GM12878 (cell line): ENCODE results near the gene ANKRD55. TPM values are rescaled to one million over a fixed set of nuclear protein-coding genes. Genes with fewer than 3 reads are reported as not detected.

Experiments used
- ATAC-seq: fragments of 200-7000 bp; cut with Tn5 transposase; 3 replicates; pipeline ENCODE4 v1.9.1; 2020; ENCODE audit warnings: mild to moderate bottlenecking, moderate library complexity
- BruUV-seq: library from RNA; stranded (reverse); fragments of 400-500 nt; replicated peaks from 2 replicates; lab custom pipeline; 2021; lab: Mats Ljungman, UMichigan
- CTCF ChIA-PET: fragments of 300-600 bp; sonication (Branson Sonifier 250); formaldehyde crosslinking; extraction: SDS; loops from one replicate; lab custom pipeline; 2021; ENCODE audit warnings: inconsistent platforms; lab: Yijun Ruan, JAX
- POLR2A ChIA-PET: fragments of 350-600 bp; formaldehyde crosslinking; extraction: SDS; loops from one replicate; lab custom pipeline; 2021; ENCODE audit warnings: inconsistent platforms; lab: Charles Lee
- RAD21 ChIA-PET: fragments of 300-600 bp; sonication (Branson Sonifier 250); formaldehyde crosslinking; loops from one replicate; lab custom pipeline; 2023; ENCODE audit warnings: antibody characterized with exemption; ENCODE audit not compliant: unreplicated experiment; lab: Charles Lee
- SMC1A ChIA-PET: fragments of 300-600 bp; sonication (Branson Sonifier 250); formaldehyde crosslinking; loops from one replicate; lab custom pipeline; 2023; ENCODE audit not compliant: unreplicated experiment, uncharacterized antibody; lab: Charles Lee
- DNase-seq: peaks from one replicate; pipeline ENCODE4 v3.0.0-alpha.2; 2011; ENCODE audit warnings: low read depth, low spot score
- FAIRE-seq: peaks from 3 replicates; lab custom pipeline; 2011; peaks lifted over from hg19 to GRCh38; lab: Jason Lieb, UNC
- H2AFZ ChIP-seq: 2 replicates; pipeline ENCODE4 v1.6.0; 2011; ENCODE audit warnings: low read depth, low read length, control low read depth; ENCODE audit not compliant: control insufficient read depth
- H3K27ac ChIP-seq: 2 replicates; pipeline ENCODE4 v1.5.1; 2011; ENCODE audit warnings: control low read depth; ENCODE audit not compliant: control insufficient read depth, insufficient read depth
- H3K27me3 ChIP-seq, 2 experiments: replicated peaks in 1 of 2; 2 replicates each; pipeline versions ENCODE4 v1.6.0 to v1.6.1; 2011; ENCODE audit warnings: low read length in 1 of 2; ENCODE audit not compliant: control insufficient read depth in 2 of 2, insufficient read depth in 2 of 2
- H3K36me3 ChIP-seq, 2 experiments: 2 replicates each; pipeline ENCODE4 v1.5.1; 2011; ENCODE audit warnings: low read length in 1 of 2; ENCODE audit not compliant: control insufficient read depth in 2 of 2, insufficient read depth in 2 of 2
- H3K4me1 ChIP-seq: 2 replicates; pipeline ENCODE4 v1.6.1; 2011; ENCODE audit warnings: mild to moderate bottlenecking, low read length, moderate library complexity, mixed read lengths; ENCODE audit not compliant: control insufficient read depth, insufficient read depth
- H3K4me2 ChIP-seq: 2 replicates; pipeline ENCODE4 v1.6.0; 2011; ENCODE audit warnings: control low read depth; ENCODE audit not compliant: control insufficient read depth, insufficient read depth
- H3K4me3 ChIP-seq: fragments of 200-600 bp; sonication (generic); 2 replicates; pipeline ENCODE4 v1.5.1; 2016
- H3K79me2 ChIP-seq: 2 replicates; pipeline ENCODE4 v1.6.0; 2011; ENCODE audit warnings: low read length; ENCODE audit not compliant: control insufficient read depth, insufficient read depth
- H3K9ac ChIP-seq: 2 replicates; pipeline ENCODE4 v1.8.0; 2011; ENCODE audit warnings: low read length, control low read depth, mixed read lengths; ENCODE audit not compliant: control insufficient read depth, insufficient read depth
- H3K9me3 ChIP-seq: replicated peaks from 3 replicates; pipeline ENCODE4 v1.5.1; 2011; ENCODE audit warnings: mild to moderate bottlenecking, low read length; ENCODE audit not compliant: control insufficient read depth, insufficient read depth
- H4K20me1 ChIP-seq: 2 replicates; pipeline ENCODE4 v1.6.0; 2011; ENCODE audit not compliant: control insufficient read depth, insufficient read depth
- SRF ChIP-seq, 2 experiments: IDR thresholded peaks; 2 replicates each; pipeline ENCODE4 v1.6.1; 2011; ENCODE audit warnings: low read depth in 2 of 2, low read length in 2 of 2, mild to moderate bottlenecking in 1 of 2, moderate library complexity in 1 of 2
- TCF7 ChIP-seq: IDR thresholded peaks from 2 replicates; pipeline ENCODE4 v1.6.1; 2014; ENCODE audit warnings: antibody characterized with exemption, borderline replicate concordance
- ZBED1 ChIP-seq: IDR thresholded peaks from 2 replicates; pipeline ENCODE4 v1.6.1; 2016; ENCODE audit warnings: borderline replicate concordance
- WGBS: methylation state at CpG from one replicate; pipeline ENCODE4 v1.1.6; 2016; ENCODE audit warnings: low lambda C conversion rate; ENCODE audit not compliant: insufficient replicate concordance, insufficient coverage; ENCODE audit errors: missing lambda C conversion rate; 5-methylcytosine and 5-hydroxymethylcytosine counted together
- in situ Hi-C: fragments of 300-500 bp; cut with MboI; formaldehyde crosslinking; loops from 9 replicates; pipeline ENCODE4 v1.14.3; 2018; ENCODE audit warnings: mixed read lengths
- intact Hi-C: fragments of 100-400 bp; cut with micrococcal nuclease; formaldehyde crosslinking; loops from one replicate; pipeline ENCODE4 v1.14.2; 2022; ENCODE audit not compliant: unreplicated experiment
- polyA plus RNA-seq, 11 experiments: library from polyadenylated mRNA; depleted of rRNA in 4 of 11; unstranded in 6 of 11; stranded (reverse) in 5 of 11; fragments of >200 nt; fragmentation: Nextera tagmentation in 4 of 11; fragmentation: Illumina TruSeq in 1 of 11; extraction: Ambion mirVana in 4 of 11; extraction: Trizol in 1 of 11; gene quantifications; 1 replicate in 1 of 11; 2 replicates in 10 of 11; pipeline versions ENCODE4 v1.2.1 to v1.2.3, GENCODE V29; 2011 to 2016; ENCODE audit warnings: inconsistent platforms in 2 of 11, missing spikeins in 2 of 11, low read depth in 1 of 11
- total RNA-seq, 4 experiments: library from RNA; depleted of rRNA in 3 of 4; stranded (reverse); fragments of >200 nt in 3 of 4; fragmentation: Illumina TruSeq in 1 of 4; extraction: Trizol in 1 of 4; gene quantifications; 2 replicates each; pipeline versions ENCODE4 v1.2.1 to v1.2.3, GENCODE V29; 2013 to 2021
- TF ChIP-seq, protein P1 (sequence below): fragments of 450-650 bp; IDR thresholded peaks from 2 replicates; pipeline ENCODE4 v1.6.1; 2017; ENCODE audit warnings: mild to moderate bottlenecking, low read depth, inconsistent platforms; ENCODE audit not compliant: poor library complexity, severe bottlenecking
- TF ChIP-seq, protein P2 (sequence below): fragments of 450-650 bp; formaldehyde crosslinking; IDR thresholded peaks from 2 replicates; pipeline ENCODE4 v1.5.0; 2022; ENCODE audit warnings: mild to moderate bottlenecking, missing genetic modification characterization
- TF ChIP-seq, protein P3 (sequence below): fragments of 450-650 bp; formaldehyde crosslinking; IDR thresholded peaks from 2 replicates; pipeline ENCODE4 v1.4.0; 2022; ENCODE audit warnings: mild to moderate bottlenecking, moderate library complexity

ANKRD55 gene
- total and polyA plus RNA-seq, 10 of the 15 experiments (the other 5 are each of a cell fraction or from before 2014, with no cell fraction given): 0.04 TPM; not detected in 9

DNA sequence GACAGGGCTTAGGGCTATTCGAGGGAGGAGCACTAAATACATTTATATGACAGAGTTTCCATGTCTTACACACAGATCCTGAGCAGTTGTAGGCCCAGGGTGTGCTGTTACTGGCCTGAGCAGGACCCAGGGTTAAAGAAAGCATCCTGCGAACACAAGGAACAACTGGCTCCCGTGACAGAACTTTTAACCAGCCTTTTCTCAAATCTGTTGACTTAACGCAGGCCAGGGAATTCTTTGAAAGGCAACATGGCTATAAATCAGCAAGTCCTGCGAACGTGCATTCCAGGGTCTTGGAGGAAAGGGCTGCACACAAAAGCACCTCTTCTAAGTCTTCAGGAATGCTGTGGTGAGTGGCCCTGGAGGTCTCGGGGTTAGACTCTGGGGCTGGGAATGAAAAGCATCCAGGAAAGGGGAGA is 45.2 kb upstream of the ANKRD55 start:
- no peak for ATAC-seq
- H3K36me3 ChIP-seq: no peaks in the 10 kb centered on the region
- CTCF ChIA-PET: no interaction called here
- H4K20me1 ChIP-seq: no peaks in the 10 kb centered on the region
- in situ Hi-C loops: loop anchor here (10.0 kb wide), 1 partner anchor 946 kb away; no protein-coding TSS in a partner anchor
- no peak overlapping the region for H3K4me2 ChIP-seq
- no peak overlapping the region for H2AFZ ChIP-seq
- no TSS peak for BruUV-seq
- FAIRE-seq: no peak
- TF ChIP-seq, protein P1, sequence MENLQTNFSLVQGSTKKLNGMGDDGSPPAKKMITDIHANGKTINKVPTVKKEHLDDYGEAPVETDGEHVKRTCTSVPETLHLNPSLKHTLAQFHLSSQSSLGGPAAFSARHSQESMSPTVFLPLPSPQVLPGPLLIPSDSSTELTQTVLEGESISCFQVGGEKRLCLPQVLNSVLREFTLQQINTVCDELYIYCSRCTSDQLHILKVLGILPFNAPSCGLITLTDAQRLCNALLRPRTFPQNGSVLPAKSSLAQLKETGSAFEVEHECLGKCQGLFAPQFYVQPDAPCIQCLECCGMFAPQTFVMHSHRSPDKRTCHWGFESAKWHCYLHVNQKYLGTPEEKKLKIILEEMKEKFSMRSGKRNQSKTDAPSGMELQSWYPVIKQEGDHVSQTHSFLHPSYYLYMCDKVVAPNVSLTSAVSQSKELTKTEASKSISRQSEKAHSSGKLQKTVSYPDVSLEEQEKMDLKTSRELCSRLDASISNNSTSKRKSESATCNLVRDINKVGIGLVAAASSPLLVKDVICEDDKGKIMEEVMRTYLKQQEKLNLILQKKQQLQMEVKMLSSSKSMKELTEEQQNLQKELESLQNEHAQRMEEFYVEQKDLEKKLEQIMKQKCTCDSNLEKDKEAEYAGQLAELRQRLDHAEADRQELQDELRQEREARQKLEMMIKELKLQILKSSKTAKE: no peak
- TF ChIP-seq TCF7: no peak
- no peak overlapping the region for H3K9ac ChIP-seq
- DNase-seq: no peak
- no peak overlapping the region for H3K4me3 ChIP-seq
- intact Hi-C loops: loop anchor here (10.0 kb wide), 2 partner anchors 406 to 446 kb away; no protein-coding TSS in a partner anchor
- RAD21 ChIA-PET: interaction anchor here (2.0 kb wide), 1 partner anchor 560 kb away, joined by 5 read pairs; no protein-coding TSS in a partner anchor
- SMC1A ChIA-PET: interaction anchor here (1.3 kb wide), 1 partner anchor 26 kb away, joined by 3 read pairs; no protein-coding TSS in a partner anchor
- no peaks in the 10 kb centered on the region; the same call in 1 of the 3 replicates for H3K9me3 ChIP-seq
- H3K27ac ChIP-seq: no peak overlapping the region
- 43% methylated on average over 7 of the region's 7 CpGs for WGBS
- POLR2A ChIA-PET: no interaction called here
- 0 out of 4 replicates have a peak, but pooled peaks cover 0 to 2% of the 10 kb centered on the region in 2 experiments for H3K27me3 ChIP-seq
- H3K79me2 ChIP-seq: no peaks in the 10 kb centered on the region
- no peaks in the 10 kb centered on the region for H3K4me1 ChIP-seq

DNA sequence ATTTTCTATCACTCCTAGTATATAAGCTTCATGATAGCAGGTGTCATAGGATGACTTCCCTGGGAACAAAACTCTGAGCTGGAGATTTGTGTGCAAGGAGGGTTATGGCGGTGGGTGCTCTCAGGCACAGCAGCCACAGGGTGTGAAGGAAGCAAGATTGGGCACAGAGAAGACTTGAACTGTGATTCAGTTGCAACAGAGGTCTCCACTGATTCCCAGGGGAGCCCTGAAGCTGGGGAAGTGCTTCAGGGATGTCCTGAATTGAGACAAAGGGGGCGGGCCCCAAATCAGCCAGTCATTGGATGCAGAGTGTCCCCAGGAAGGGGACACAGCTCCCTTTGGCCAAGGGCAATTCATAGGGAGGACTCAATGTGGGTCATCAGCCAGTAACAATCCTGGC is 44.4 kb upstream of the ANKRD55 start:
- Histone ChIP-seq H3K79me2 (no peaks in the 10 kb centered on the region), H3K36me3 (no peaks in the 10 kb centered on the region), H4K20me1 (no peaks in the 10 kb centered on the region), H3K4me2 (no peak overlapping the region), H3K4me1 (no peaks in the 10 kb centered on the region), H3K9me3 (no peaks in the 10 kb centered on the region; the same call in 1 of the 3 replicates), H2AFZ (no peak overlapping the region), H3K27me3 (no peaks in the 10 kb centered on the region), H3K4me3 (no peak overlapping the region), H3K9ac (no peak overlapping the region), H3K27ac (no peak overlapping the region)
- ChIA-PET RAD21 (interaction anchor here (0.6 to 2.0 kb wide), 3 partner anchors 8 to 561 kb away, joined by 3 to 6 read pairs (median 3); no protein-coding TSS in a partner anchor), SMC1A (interaction anchor here (1.3 kb wide), 1 partner anchor 26 kb away, joined by 3 read pairs; no protein-coding TSS in a partner anchor), POLR2A (no interaction called here), CTCF (interaction anchor here (0.7 to 2.6 kb wide), 2 partner anchors 12 to 561 kb away, joined by 3 to 8 read pairs; no protein-coding TSS in a partner anchor)
- BruUV-seq: no TSS peak
- in situ Hi-C loops (loop anchor here (10.0 kb wide), 1 partner anchor 947 kb away; no protein-coding TSS in a partner anchor), intact Hi-C loops (loop anchor here (10.0 kb wide), 2 partner anchors 407 to 447 kb away; no protein-coding TSS in a partner anchor)
- FAIRE-seq (no peak), ATAC-seq (no peak), DNase-seq (no peak)
- 41% methylated on average over 2 of the region's 2 CpGs for WGBS
- TF ChIP-seq ZBED1: no peak
- TF ChIP-seq, protein P2, sequence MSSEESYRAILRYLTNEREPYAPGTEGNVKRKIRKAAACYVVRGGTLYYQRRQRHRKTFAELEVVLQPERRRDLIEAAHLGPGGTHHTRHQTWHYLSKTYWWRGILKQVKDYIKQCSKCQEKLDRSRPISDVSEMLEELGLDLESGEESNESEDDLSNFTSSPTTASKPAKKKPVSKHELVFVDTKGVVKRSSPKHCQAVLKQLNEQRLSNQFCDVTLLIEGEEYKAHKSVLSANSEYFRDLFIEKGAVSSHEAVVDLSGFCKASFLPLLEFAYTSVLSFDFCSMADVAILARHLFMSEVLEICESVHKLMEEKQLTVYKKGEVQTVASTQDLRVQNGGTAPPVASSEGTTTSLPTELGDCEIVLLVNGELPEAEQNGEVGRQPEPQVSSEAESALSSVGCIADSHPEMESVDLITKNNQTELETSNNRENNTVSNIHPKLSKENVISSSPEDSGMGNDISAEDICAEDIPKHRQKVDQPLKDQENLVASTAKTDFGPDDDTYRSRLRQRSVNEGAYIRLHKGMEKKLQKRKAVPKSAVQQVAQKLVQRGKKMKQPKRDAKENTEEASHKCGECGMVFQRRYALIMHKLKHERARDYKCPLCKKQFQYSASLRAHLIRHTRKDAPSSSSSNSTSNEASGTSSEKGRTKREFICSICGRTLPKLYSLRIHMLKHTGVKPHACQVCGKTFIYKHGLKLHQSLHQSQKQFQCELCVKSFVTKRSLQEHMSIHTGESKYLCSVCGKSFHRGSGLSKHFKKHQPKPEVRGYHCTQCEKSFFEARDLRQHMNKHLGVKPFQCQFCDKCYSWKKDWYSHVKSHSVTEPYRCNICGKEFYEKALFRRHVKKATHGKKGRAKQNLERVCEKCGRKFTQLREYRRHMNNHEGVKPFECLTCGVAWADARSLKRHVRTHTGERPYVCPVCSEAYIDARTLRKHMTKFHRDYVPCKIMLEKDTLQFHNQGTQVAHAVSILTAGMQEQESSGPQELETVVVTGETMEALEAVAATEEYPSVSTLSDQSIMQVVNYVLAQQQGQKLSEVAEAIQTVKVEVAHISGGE: no peak
- TF ChIP-seq, protein P3, sequence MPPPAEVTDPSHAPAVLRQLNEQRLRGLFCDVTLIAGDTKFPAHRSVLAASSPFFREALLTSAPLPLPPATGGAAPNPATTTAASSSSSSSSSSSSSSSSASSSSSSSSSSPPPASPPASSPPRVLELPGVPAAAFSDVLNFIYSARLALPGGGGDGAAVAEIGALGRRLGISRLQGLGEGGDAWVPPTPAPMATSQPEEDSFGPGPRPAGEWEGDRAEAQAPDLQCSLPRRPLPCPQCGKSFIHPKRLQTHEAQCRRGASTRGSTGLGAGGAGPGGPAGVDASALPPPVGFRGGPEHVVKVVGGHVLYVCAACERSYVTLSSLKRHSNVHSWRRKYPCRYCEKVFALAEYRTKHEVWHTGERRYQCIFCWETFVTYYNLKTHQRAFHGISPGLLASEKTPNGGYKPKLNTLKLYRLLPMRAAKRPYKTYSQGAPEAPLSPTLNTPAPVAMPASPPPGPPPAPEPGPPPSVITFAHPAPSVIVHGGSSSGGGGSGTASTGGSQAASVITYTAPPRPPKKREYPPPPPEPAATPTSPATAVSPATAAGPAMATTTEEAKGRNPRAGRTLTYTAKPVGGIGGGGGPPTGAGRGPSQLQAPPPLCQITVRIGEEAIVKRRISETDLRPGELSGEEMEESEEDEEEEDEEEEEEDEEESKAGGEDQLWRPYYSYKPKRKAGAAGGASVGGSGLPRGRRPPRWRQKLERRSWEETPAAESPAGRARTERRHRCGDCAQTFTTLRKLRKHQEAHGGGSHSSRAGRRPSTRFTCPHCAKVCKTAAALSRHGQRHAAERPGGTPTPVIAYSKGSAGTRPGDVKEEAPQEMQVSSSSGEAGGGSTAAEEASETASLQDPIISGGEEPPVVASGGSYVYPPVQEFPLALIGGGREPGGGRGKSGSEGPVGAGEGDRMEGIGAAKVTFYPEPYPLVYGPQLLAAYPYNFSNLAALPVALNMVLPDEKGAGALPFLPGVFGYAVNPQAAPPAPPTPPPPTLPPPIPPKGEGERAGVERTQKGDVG (CRISPR knock-in tag): no peak
- TF ChIP-seq SRF (IDR thresholded peaks at IDR 0.05; ENCODE audit: low read depth in 2 of 2, low read length in 2 of 2): no peak
